Ovary (tissue), 9 donors: Measurements from ENCODE around the gene TTC22. TPM values are rescaled to one million over a fixed set of nuclear protein-coding genes. Genes with fewer than 3 reads are reported as not detected.

Source experiments
- DNase-seq, 5 donors: peaks; one replicate each; pipeline ENCODE4 v3.0.0-alpha.2; 2019 to 2020
- H3K27ac ChIP-seq, 2 donors: fragments of 200-600 bp; one replicate each; pipeline versions ENCODE4 v1.5.1 to v1.8.0; 2019 to 2022
- H3K27me3 ChIP-seq: fragments of 200-600 bp; one replicate; pipeline ENCODE4 v1.8.0; 2022
- H3K36me3 ChIP-seq: fragments of 200-600 bp; sonication (generic); one replicate; pipeline ENCODE4 v1.5.1; 2019
- H3K4me1 ChIP-seq: one replicate; pipeline ENCODE4 v1.8.1; 2013; ENCODE audit warnings: mild to moderate bottlenecking, moderate library complexity; ENCODE audit not compliant: insufficient read depth
- H3K4me3 ChIP-seq: fragments of 200-600 bp; sonication (generic); one replicate; pipeline ENCODE4 v1.5.1; 2017
- H3K9me3 ChIP-seq, 2 donors: fragments of 200-600 bp in 1 of 2; sonication (generic) in 1 of 2; one replicate each; pipeline versions ENCODE4 v1.5.1 to v1.8.1; 2013 to 2019; ENCODE audit warnings: mild to moderate bottlenecking in 1 of 2, moderate library complexity in 1 of 2
- CTCF ChIP-seq, 3 donors: fragments of 450-650 bp in 2 of 3; fragments of 200-600 bp in 1 of 3; IDR thresholded peaks; one replicate each; pipeline versions ENCODE4 v1.5.1 to v1.8.0; 2016 to 2022; ENCODE audit warnings: antibody characterized with exemption in 3 of 3, mild to moderate bottlenecking in 1 of 3
- EP300 ChIP-seq: sonication (generic); formaldehyde crosslinking; IDR thresholded peaks from one replicate; pipeline ENCODE4 v1.6.1; 2017; ENCODE audit warnings: antibody characterized with exemption
- POLR2A ChIP-seq: fragments of 450-650 bp; IDR thresholded peaks from one replicate; pipeline ENCODE4 v1.6.1; 2017; ENCODE audit warnings: antibody characterized with exemption, mild to moderate bottlenecking, moderate library complexity
- WGBS, 3 donors: extraction: QIAGEN DNeasy Blood & Tissue Kit in 1 of 3; methylation state at CpG; one replicate each; pipeline versions ENCODE4 v1.1.5 to v1.1.7; 2013 to 2017; 5-methylcytosine and 5-hydroxymethylcytosine counted together
- intact Hi-C, 4 donors: fragments of 100-400 bp; cut with DNase I; formaldehyde crosslinking; loops; one replicate each; pipeline versions ENCODE4 v1.11.0 to v1.15.1; 2022 to 2023
- polyA plus RNA-seq, 2 donors: library from polyadenylated mRNA; stranded (reverse); fragments of 200-250 nt in 1 of 2; fragments of 350-450 nt in 1 of 2; fragmentation: Illumina TruSeq in 1 of 2; extraction: RNeasy Lipid Tissue Mini Kit (QIAGEN cat#74804) in 1 of 2; gene quantifications; one replicate each; pipeline ENCODE4 v1.2.3, GENCODE V29; 2013 to 2014
- total RNA-seq, 7 donors: library from RNA; depleted of rRNA in 2 of 7; stranded (reverse); fragments of >200 nt in 2 of 7; fragmentation: NEBNext Ultra II Directional in 3 of 7; extraction: Animal tissue kit (Norgen Biotek cat#: 25700) in 3 of 7; gene quantifications; one replicate each; pipeline versions ENCODE4 v1.1.0 to v1.2.4, GENCODE V29; 2016 to 2023
- donor health status: DM: no; HTN: no; CAD: no; lungs with moderate emphysema.
- donor health status: DM: no; HTN: no; CAD: no.
- donor health status: Bipolar disorder and iron deficiency.
- donor health status: DM: yes; HTN: yes; CAD: no.
- donor health status: DM: no; HTN: no; CAD: no.
- donor health status: DM: yes; HTN: yes; CAD: no.

TTC22 gene
- total and polyA plus RNA-seq, 9 donors, result 0.13 to 9.1 (median 0.83) TPM

- H3K4me1 ChIP-seq, result no peaks in the 10 kb centered on the region
- DNase-seq, result no peak
- H3K36me3 ChIP-seq, result no peaks in the 10 kb centered on the region
- no peak overlapping the region for H3K27ac ChIP-seq
- H3K27me3 ChIP-seq, result no peaks in the 10 kb centered on the region
- TF ChIP-seq CTCF (IDR thresholded peaks at IDR 0.05) (no peak), EP300 (no peak), POLR2A (no peak)
- intact Hi-C loops, result no loop called here
- no peak overlapping the region for H3K4me3 ChIP-seq
- WGBS, 3 donors, result 60 to 67% (median 64%) methylated on average over 15 of the region's 15 CpGs
- no peaks in the 10 kb centered on the region for H3K9me3 ChIP-seq
Measured at GRCh38 chr1:54774820-54775498, 26.2 kb downstream of the TTC22 start.

GRCh38 chr1:54772951-54773350, 28.2 kb downstream of the TTC22 start:
- Histone ChIP-seq H3K36me3 (no peaks in the 10 kb centered on the region), H3K27ac (no peak overlapping the region), H3K4me3 (no peak overlapping the region), H3K27me3 (no peaks in the 10 kb centered on the region), H3K9me3 (no peaks in the 10 kb centered on the region), H3K4me1 (no peaks in the 10 kb centered on the region)
- 90 to 92% (median 90%) methylated on average over 2 of the region's 2 CpGs for WGBS, 3 donors
- no peak for DNase-seq
- intact Hi-C loops, result no loop called here
- TF ChIP-seq CTCF (IDR thresholded peaks at IDR 0.05) (no peak), POLR2A (no peak), EP300 (no peak)

GRCh38 chr1:54768093-54768492, 33.0 kb downstream of the TTC22 start:
- Histone ChIP-seq H3K4me3 (no peak overlapping the region), H3K27me3 (no peaks in the 10 kb centered on the region), H3K9me3 (no peaks in the 10 kb centered on the region), H3K36me3 (no peaks in the 10 kb centered on the region), H3K4me1 (peaks cover 1% of the 10 kb centered on the region), H3K27ac (no peak overlapping the region)
- no peak for DNase-seq
- no peak for TF ChIP-seq EP300
- no peak for TF ChIP-seq POLR2A
- no peak for TF ChIP-seq CTCF (IDR thresholded peaks at IDR 0.05)
- intact Hi-C loops, result no loop called here
- WGBS, 3 donors, result 61 to 87% (median 80%) methylated on average over 5 of the region's 5 CpGs

- Histone ChIP-seq H3K4me3 (no peak overlapping the region), H3K9me3 (no peaks in the 10 kb centered on the region), H3K4me1 (peaks cover 1% of the 10 kb centered on the region), H3K27ac (no peak overlapping the region), H3K27me3 (no peaks in the 10 kb centered on the region), H3K36me3 (no peaks in the 10 kb centered on the region)
- TF ChIP-seq POLR2A, result no peak
- no peak for DNase-seq
- intact Hi-C loops, result no loop called here
- WGBS, 3 donors, result 61 to 73% (median 72%) methylated on average over 6 of the region's 6 CpGs
Measured at GRCh38 chr1:54767526-54767925, 33.6 kb downstream of the TTC22 start.

GRCh38 chr1:54766726-54767125, 34.4 kb downstream of the TTC22 start:
- TF ChIP-seq EP300 (no peak), POLR2A (no peak), CTCF (IDR thresholded peaks at IDR 0.05) (no peak)
- H3K36me3 ChIP-seq, result no peaks in the 10 kb centered on the region
- intact Hi-C loops, result no loop called here
- H3K4me3 ChIP-seq, result no peak overlapping the region
- WGBS, 3 donors, result 11 to 20% (median 20%) methylated on average over 4 of the region's 4 CpGs
- H3K9me3 ChIP-seq, result no peaks in the 10 kb centered on the region
- no peak for DNase-seq
- H3K4me1 ChIP-seq, result peaks cover 1% of the 10 kb centered on the region
- H3K27me3 ChIP-seq, result no peaks in the 10 kb centered on the region
- no peak overlapping the region for H3K27ac ChIP-seq
